Peyer's patch (tissue), 4 donors: ENCODE measurements around the gene LHX3. TPM values are rescaled to one million over a fixed set of nuclear protein-coding genes. Genes with fewer than 3 reads are reported as not detected.
A peak's percentile ranks its signal among the peaks of the same experiment; 100 is the strongest.

ENCODE experiments used
- DNase-seq, 3 donors: peaks; one replicate each; pipeline ENCODE4 v3.0.0-alpha.2; 2017 to 2019
- H3K27ac ChIP-seq, 4 donors: fragments of 200-600 bp; sonication (generic); one replicate each; pipeline ENCODE4 v1.5.1; 2016 to 2019
- H3K27me3 ChIP-seq, 2 donors: fragments of 200-600 bp; sonication (generic); one replicate each; pipeline ENCODE4 v1.5.1; 2019
- H3K36me3 ChIP-seq, 3 donors: fragments of 200-600 bp; sonication (generic); one replicate each; pipeline ENCODE4 v1.5.1; 2016 to 2019
- H3K4me1 ChIP-seq, 4 donors: fragments of 200-600 bp; sonication (generic); one replicate each; pipeline ENCODE4 v1.5.1; 2016 to 2019
- H3K4me3 ChIP-seq, 4 donors: fragments of 200-600 bp; sonication (generic); 1 replicate in 3 of 4; 2 replicates in 1 of 4; pipeline ENCODE4 v1.5.1; 2016 to 2019; ENCODE audit warnings: mild to moderate bottlenecking in 1 of 4
- H3K9me3 ChIP-seq, 4 donors: fragments of 200-600 bp; sonication (generic); one replicate each; pipeline ENCODE4 v1.5.1; 2016 to 2019; ENCODE audit warnings: mild to moderate bottlenecking in 1 of 4
- CTCF ChIP-seq, 6 experiments: fragments of 450-650 bp in 4 of 6; fragments of 200-600 bp in 2 of 6; sonication (generic) in 1 of 6; IDR thresholded peaks; one replicate each; pipeline ENCODE4 v1.5.1; 2017 to 2019; ENCODE audit warnings: antibody characterized with exemption in 6 of 6, mild to moderate bottlenecking in 3 of 6, moderate library complexity in 1 of 6
- POLR2A ChIP-seq, 2 donors: fragments of 450-650 bp; IDR thresholded peaks; one replicate each; pipeline ENCODE4 v1.5.1; 2017; ENCODE audit warnings: antibody characterized with exemption in 2 of 2, mild to moderate bottlenecking in 2 of 2, moderate library complexity in 2 of 2
- total RNA-seq, 4 donors: library from RNA; depleted of rRNA; stranded (reverse); fragments of >200 nt; gene quantifications; one replicate each; pipeline ENCODE4 v1.1.0, GENCODE V29; 2016

The LHX3 gene
- total RNA-seq, 4 donors from 2014 or later = not detected

GRCh38 chr9:136231478-136232297, 26.8 kb upstream of the LHX3 start:
- Histone ChIP-seq H3K27me3 (no peaks in the 10 kb centered on the region), H3K36me3 (peaks cover 0 to 10% (median 0%) of the 10 kb centered on the region in 3 donors), H3K4me3 (no peak overlapping the region), H3K27ac (peak overlapping the region in 1 of 4 donors; percentile 19), H3K4me1 (peaks cover 0 to 2% (median under 1%) of the 10 kb centered on the region in 4 donors), H3K9me3 (no peaks in the 10 kb centered on the region)
- DNase-seq = no peak
- TF ChIP-seq POLR2A (IDR thresholded peaks at IDR 0.05) (no peak), CTCF (IDR thresholded peaks at IDR 0.05) (no peak)

GRCh38 chr9:136230773-136231172, 25.8 kb upstream of the LHX3 start:
- TF ChIP-seq CTCF (IDR thresholded peaks at IDR 0.05) (no peak), POLR2A (IDR thresholded peaks at IDR 0.05) (no peak)
- no peaks in the 10 kb centered on the region for H3K27me3 ChIP-seq
- peaks cover 0 to 10% (median 2%) of the 10 kb centered on the region in 4 donors for H3K4me1 ChIP-seq
- H3K27ac ChIP-seq = no peak overlapping the region
- H3K9me3 ChIP-seq = no peaks in the 10 kb centered on the region
- H3K36me3 ChIP-seq = peaks cover 0 to 2% (median 0%) of the 10 kb centered on the region in 3 donors
- H3K4me3 ChIP-seq = no peak overlapping the region
- no peak for DNase-seq

GRCh38 chr9:136230365-136230764, 25.4 kb upstream of the LHX3 start:
- H3K9me3 ChIP-seq = no peaks in the 10 kb centered on the region
- H3K4me1 ChIP-seq = peaks cover 0 to 11% (median 2%) of the 10 kb centered on the region in 4 donors
- TF ChIP-seq POLR2A (IDR thresholded peaks at IDR 0.05) (no peak), CTCF (IDR thresholded peaks at IDR 0.05) (no peak)
- no peak overlapping the region for H3K4me3 ChIP-seq
- no peak for DNase-seq
- no peaks in the 10 kb centered on the region for H3K36me3 ChIP-seq
- H3K27ac ChIP-seq = no peak overlapping the region
- H3K27me3 ChIP-seq = no peaks in the 10 kb centered on the region

- no peak for DNase-seq
- Histone ChIP-seq H3K9me3 (no peaks in the 10 kb centered on the region), H3K27ac (no peak overlapping the region), H3K4me3 (no peak overlapping the region), H3K27me3 (no peaks in the 10 kb centered on the region), H3K36me3 (peaks cover 0 to under 1% (median 0%) of the 10 kb centered on the region in 3 donors), H3K4me1 (peaks cover 0 to 15% (median 2%) of the 10 kb centered on the region in 4 donors)
- TF ChIP-seq POLR2A (IDR thresholded peaks at IDR 0.05) = no peak
- TF ChIP-seq CTCF (IDR thresholded peaks at IDR 0.05) = no peak
Observed at GRCh38 chr9:136229096-136230065, 24.5 kb upstream of the LHX3 start.

GRCh38 chr9:136228107-136228875, 23.4 kb upstream of the LHX3 start:
- H3K36me3 ChIP-seq = peaks cover 0 to 10% (median 0%) of the 10 kb centered on the region in 3 donors
- no peak for TF ChIP-seq CTCF (IDR thresholded peaks at IDR 0.05)
- no peak overlapping the region for H3K27ac ChIP-seq
- DNase-seq = no peak
- no peaks in the 10 kb centered on the region for H3K9me3 ChIP-seq
- peaks cover 0 to 20% (median 2%) of the 10 kb centered on the region in 4 donors for H3K4me1 ChIP-seq
- no peaks in the 10 kb centered on the region for H3K27me3 ChIP-seq
- H3K4me3 ChIP-seq = no peak overlapping the region
